ENCODE data around the gene CDK2AP2.

DNA sequence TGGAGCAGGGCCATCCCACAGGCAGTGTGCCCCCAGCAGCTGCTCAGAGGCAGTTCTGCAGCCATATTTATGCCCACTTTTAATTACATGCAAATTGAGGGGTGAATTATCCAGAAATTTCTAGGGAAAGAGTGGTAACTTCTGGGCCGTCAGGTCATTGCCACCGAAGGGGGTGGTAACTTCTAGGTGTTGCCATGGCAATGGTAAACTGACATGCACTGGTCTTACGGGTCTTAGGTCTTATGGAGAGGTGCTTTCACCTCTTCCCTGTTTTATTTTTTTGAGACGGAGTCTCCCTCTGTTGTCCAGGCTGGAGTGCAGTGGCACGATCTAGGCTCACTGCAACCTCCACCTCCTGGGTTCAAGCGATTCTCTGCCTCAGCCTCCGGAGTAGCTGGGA lies 35.1 kb downstream of the CDK2AP2 start:
- TF ChIP-seq, protein P1, sequence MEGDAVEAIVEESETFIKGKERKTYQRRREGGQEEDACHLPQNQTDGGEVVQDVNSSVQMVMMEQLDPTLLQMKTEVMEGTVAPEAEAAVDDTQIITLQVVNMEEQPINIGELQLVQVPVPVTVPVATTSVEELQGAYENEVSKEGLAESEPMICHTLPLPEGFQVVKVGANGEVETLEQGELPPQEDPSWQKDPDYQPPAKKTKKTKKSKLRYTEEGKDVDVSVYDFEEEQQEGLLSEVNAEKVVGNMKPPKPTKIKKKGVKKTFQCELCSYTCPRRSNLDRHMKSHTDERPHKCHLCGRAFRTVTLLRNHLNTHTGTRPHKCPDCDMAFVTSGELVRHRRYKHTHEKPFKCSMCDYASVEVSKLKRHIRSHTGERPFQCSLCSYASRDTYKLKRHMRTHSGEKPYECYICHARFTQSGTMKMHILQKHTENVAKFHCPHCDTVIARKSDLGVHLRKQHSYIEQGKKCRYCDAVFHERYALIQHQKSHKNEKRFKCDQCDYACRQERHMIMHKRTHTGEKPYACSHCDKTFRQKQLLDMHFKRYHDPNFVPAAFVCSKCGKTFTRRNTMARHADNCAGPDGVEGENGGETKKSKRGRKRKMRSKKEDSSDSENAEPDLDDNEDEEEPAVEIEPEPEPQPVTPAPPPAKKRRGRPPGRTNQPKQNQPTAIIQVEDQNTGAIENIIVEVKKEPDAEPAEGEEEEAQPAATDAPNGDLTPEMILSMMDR (IDR thresholded peaks at IDR 0.05) = no peak
- no peak for TF ChIP-seq POLR2A (IDR thresholded peaks at IDR 0.05)

Measured in Peyer's patch (tissue), 4 donors.